Activated CD4-positive, alpha-beta T cell treated with anti-CD3 and anti-CD28 coated beads, Interleukin-2, amount 50 U/mL, for 1 hour (primary cell): ENCODE data around the gene GOLGA8B.
"Not testable (repeated sequence)": the region's sequence is repeated elsewhere in the genome, so short reads cannot be mapped to it uniquely, and the experiment has no call there.

Experiments used
- DNase-seq: peaks from one replicate; pipeline ENCODE4 v3.0.0-alpha.2; 2020

Gene GOLGA8B

GRCh38 chr15:34555162-34555561 is 28.3 kb downstream of the GOLGA8B start:
- DNase-seq = not testable (repeated sequence)

GRCh38 chr15:34554716-34555115 is 28.7 kb downstream of the GOLGA8B start:
- DNase-seq = not testable (repeated sequence)

- not testable (repeated sequence) for DNase-seq
These were observed 29.3 kb downstream of the GOLGA8B start for GRCh38 chr15:34554126-34554525.

- not testable (repeated sequence) for DNase-seq
These were observed 33.3 kb downstream of the GOLGA8B start for GRCh38 chr15:34550129-34550528.

GRCh38 chr15:34549381-34549809 is 34.1 kb downstream of the GOLGA8B start:
- not testable (repeated sequence) for DNase-seq

- DNase-seq = not testable (repeated sequence)
These were observed 39.4 kb downstream of the GOLGA8B start for GRCh38 chr15:34543860-34544649.

GRCh38 chr15:34535857-34536256 is 47.6 kb downstream of the GOLGA8B start:
- DNase-seq = not testable (repeated sequence)
